H54 (cell line): ENCODE data around the gene POLR2C.

Experiments
- DNase-seq: peaks from one replicate; pipeline ENCODE4 v3.0.0; 2011; ENCODE audit warnings: low spot score, mixed read lengths; ENCODE audit not compliant: insufficient read length
- FAIRE-seq: peaks from 3 replicates; lab custom pipeline; 2011; peaks lifted over from hg19 to GRCh38; lab: Jason Lieb, UNC
- POLR2A ChIP-seq: IDR thresholded peaks from 2 replicates; pipeline ENCODE4 v1.6.1; 2011; ENCODE audit warnings: low read depth, mild to moderate bottlenecking, low read length

Gene POLR2C

GRCh38 chr16:57509231-57509923 is 46.9 kb downstream of the POLR2C start:
- TF ChIP-seq POLR2A: no peak
- no peak for DNase-seq
- FAIRE-seq: no peak

- no peak for FAIRE-seq
- no peak for DNase-seq
- no peak for TF ChIP-seq POLR2A
These were observed 47.8 kb downstream of the POLR2C start for GRCh38 chr16:57510016-57510871.

- FAIRE-seq (no peak), DNase-seq (no peak)
- no peak for TF ChIP-seq POLR2A
These were observed 50.0 kb downstream of the POLR2C start for GRCh38 chr16:57512296-57513001.

- no peak for DNase-seq
- FAIRE-seq: no peak
- no peak for TF ChIP-seq POLR2A
These were observed 51.1 kb downstream of the POLR2C start for GRCh38 chr16:57513371-57514102.

- DNase-seq: no peak
- FAIRE-seq: no peak
- TF ChIP-seq POLR2A: no peak
These were observed 51.9 kb downstream of the POLR2C start for GRCh38 chr16:57514371-57514770.

GRCh38 chr16:57514791-57515600 is 52.5 kb downstream of the POLR2C start:
- TF ChIP-seq POLR2A: no peak
- no peak for DNase-seq
- no peak for FAIRE-seq

GRCh38 chr16:57516176-57516725 is 53.8 kb downstream of the POLR2C start:
- DNase-seq: no peak
- TF ChIP-seq POLR2A: no peak
- no peak for FAIRE-seq

- no peak for FAIRE-seq
- no peak for TF ChIP-seq POLR2A
- no peak for DNase-seq
These were observed 54.3 kb downstream of the POLR2C start for GRCh38 chr16:57516773-57517172.

GRCh38 chr16:57517397-57518367 is 55.2 kb downstream of the POLR2C start:
- TF ChIP-seq POLR2A: no peak
- no peak for FAIRE-seq
- DNase-seq: no peak

- no peak for FAIRE-seq
- no peak for DNase-seq
- TF ChIP-seq POLR2A: no peak
These were observed 56.0 kb downstream of the POLR2C start for GRCh38 chr16:57518520-57518919.

- FAIRE-seq: no peak
- no peak for TF ChIP-seq POLR2A
These were observed 56.4 kb downstream of the POLR2C start for GRCh38 chr16:57518922-57519321.

More at GRCh38 chr16:57518922-57519321, 56.4 kb downstream of the POLR2C start:
- no peak for DNase-seq
